ENCODE results near the gene NSUN4. TPM values are rescaled to one million over a fixed set of nuclear protein-coding genes. Genes with fewer than 3 reads are reported as not detected.

NSUN4 gene
- total RNA-seq (2021) = 30.7 and 31.7 TPM in 2 replicates
- Bru-seq, nascent RNA = percentile 78 among the genes with signal in this experiment
- percentile 78 among the genes with signal in this experiment for BruChase-seq, experiment 1, labeled RNA remaining after a 2-hour chase
- percentile 82 among the genes with signal in this experiment for BruChase-seq, experiment 2, labeled RNA remaining after a 6-hour chase
- long read RNA-seq, full-length matches to known transcripts = 19 of 34 reads
- long read RNA-seq, partial matches to known transcripts = 1 of 34 reads
- long read RNA-seq, other reads (novel, unspliced or antisense) = 14 of 34 reads

GRCh38 chr1:46340404-46341221 is at the start of gene NSUN4:
Gene NSUN4, plus strand, starts transcription at chr1:46340807. Its CDS starts 20 bp downstream, at chr1:46340827.
- TF ChIP-seq CTCF (conservative IDR thresholded peaks at IDR 0.05; ENCODE audit: low read depth, low read length) = peak; percentile 84
- no peak for TF ChIP-seq EZH2 (IDR thresholded peaks at IDR 0.05; ENCODE audit: borderline replicate concordance, low read depth, low read length, poor library complexity, severe bottlenecking)
- ChIA-PET POLR2A (ENCODE audit: low non-redundant PET) (interaction anchor here (0.7 kb wide), 1 partner anchor 39 kb away, joined by 5 read pairs; no protein-coding TSS in a partner anchor), CTCF (interaction anchor here (0.6 kb wide), 1 partner anchor 182 kb away, joined by 5 read pairs; no protein-coding TSS in a partner anchor)
- peak within 1 kb of the TSS; percentile 58 for H3K4me3 ChIP-seq (ENCODE audit: low read depth, low read length, poor library complexity, severe bottlenecking)
- peaks cover 17% of the 10 kb centered on the region for H3K36me3 ChIP-seq (ENCODE audit: insufficient read depth, low read length, poor library complexity, severe bottlenecking)
- peak; percentile 98 for DNase-seq (ENCODE audit: low spot score)
- intact Hi-C loops (cut with micrococcal nuclease; ENCODE audit: unreplicated experiment) = loop anchor here (2.0 to 5.0 kb wide), 2 partner anchors 38 to 93 kb away; partner anchors contain the start of genes LRRC41, RAD54L and UQCRH
- no peaks in the 10 kb centered on the region for H3K27me3 ChIP-seq (replicated peaks; ENCODE audit: insufficient read depth, low read depth, low read length, poor library complexity)
- peaks cover 6% of the 10 kb centered on the region for H3K4me1 ChIP-seq (ENCODE audit: insufficient read depth, low read length, poor library complexity, severe bottlenecking)
- peak within 1 kb of the TSS; percentile 92 for H3K27ac ChIP-seq (ENCODE audit: low read depth, low read length, poor library complexity, severe bottlenecking)
- BruUV-seq (replicated peaks) = TSS peak; percentile 85
- no peaks in the 10 kb centered on the region for H3K9me3 ChIP-seq (ENCODE audit: low read depth, low read length, poor library complexity, severe bottlenecking)

- no peaks in the 10 kb centered on the region for H3K27me3 ChIP-seq (replicated peaks; ENCODE audit: insufficient read depth, low read depth, low read length, poor library complexity)
- H3K4me1 ChIP-seq (ENCODE audit: insufficient read depth, low read length, poor library complexity, severe bottlenecking) = no peaks in the 10 kb centered on the region
- no peak for TF ChIP-seq EZH2 (IDR thresholded peaks at IDR 0.05; ENCODE audit: borderline replicate concordance, low read depth, low read length, poor library complexity, severe bottlenecking)
- no peak for TF ChIP-seq CTCF (conservative IDR thresholded peaks at IDR 0.05; ENCODE audit: low read depth, low read length)
- no TSS peak for BruUV-seq (replicated peaks)
- H3K27ac ChIP-seq (ENCODE audit: low read depth, low read length, poor library complexity, severe bottlenecking) = no peak overlapping the region
- intact Hi-C loops (cut with micrococcal nuclease; ENCODE audit: unreplicated experiment) = no loop called here
- H3K4me3 ChIP-seq (ENCODE audit: low read depth, low read length, poor library complexity, severe bottlenecking) = no peak overlapping the region
- H3K9me3 ChIP-seq (ENCODE audit: low read depth, low read length, poor library complexity, severe bottlenecking) = no peaks in the 10 kb centered on the region
- DNase-seq (ENCODE audit: low spot score) = no peak
- ChIA-PET POLR2A (ENCODE audit: low non-redundant PET) (no interaction called here), CTCF (no interaction called here)
- peaks cover 45% of the 10 kb centered on the region for H3K36me3 ChIP-seq (ENCODE audit: insufficient read depth, low read length, poor library complexity, severe bottlenecking)
Measured at GRCh38 chr1:46295306-46295705, 45.3 kb upstream of the NSUN4 start.

GRCh38 chr1:46298387-46298786 is 42.2 kb upstream of the NSUN4 start:
- CTCF ChIA-PET = no interaction called here
- peaks cover 5% of the 10 kb centered on the region for H3K4me1 ChIP-seq (ENCODE audit: insufficient read depth, low read length, poor library complexity, severe bottlenecking)
- BruUV-seq (replicated peaks) = no TSS peak
- POLR2A ChIA-PET (ENCODE audit: low non-redundant PET) = interaction anchor here (0.9 kb wide), 1 partner anchor 12 kb away, joined by 5 read pairs; no protein-coding TSS in a partner anchor
- H3K9me3 ChIP-seq (ENCODE audit: low read depth, low read length, poor library complexity, severe bottlenecking) = no peaks in the 10 kb centered on the region
- H3K27me3 ChIP-seq (replicated peaks; ENCODE audit: insufficient read depth, low read depth, low read length, poor library complexity) = no peaks in the 10 kb centered on the region
- no peak for DNase-seq (ENCODE audit: low spot score)
- no peak for TF ChIP-seq EZH2 (IDR thresholded peaks at IDR 0.05; ENCODE audit: borderline replicate concordance, low read depth, low read length, poor library complexity, severe bottlenecking)
- no peak for TF ChIP-seq CTCF (conservative IDR thresholded peaks at IDR 0.05; ENCODE audit: low read depth, low read length)
- H3K27ac ChIP-seq (ENCODE audit: low read depth, low read length, poor library complexity, severe bottlenecking) = peak overlapping the region; percentile 24
- intact Hi-C loops (cut with micrococcal nuclease; ENCODE audit: unreplicated experiment) = no loop called here
- H3K4me3 ChIP-seq (ENCODE audit: low read depth, low read length, poor library complexity, severe bottlenecking) = no peak overlapping the region
- H3K36me3 ChIP-seq (ENCODE audit: insufficient read depth, low read length, poor library complexity, severe bottlenecking) = peaks cover 39% of the 10 kb centered on the region

Measured in A673 (cell line).